Fibroblast of the aortic adventitia (primary cell): ENCODE results near the gene MDM2. TPM values are rescaled to one million over a fixed set of nuclear protein-coding genes. Genes with fewer than 3 reads are reported as not detected.

Source experiments
- DNase-seq: peaks from one replicate; pipeline ENCODE4 v3.0.0-alpha.2; 2010; ENCODE audit warnings: low read depth
- H3K4me3 ChIP-seq: 2 replicates; pipeline ENCODE4 v1.5.1; 2011; ENCODE audit warnings: low read depth, mild to moderate bottlenecking, control low read depth, low read length, moderate library complexity
- total RNA-seq: library from RNA; depleted of rRNA; stranded (reverse); fragments of >200 nt; gene quantifications from 2 replicates; pipeline ENCODE4 v1.2.3, GENCODE V29; 2012; ENCODE audit warnings: low replicate concordance
- TF ChIP-seq, protein P1 (sequence below): IDR thresholded peaks from 2 replicates; pipeline ENCODE4 v1.5.1; 2011; ENCODE audit warnings: mild to moderate bottlenecking, low read length, control low read depth, inconsistent platforms; ENCODE audit not compliant: insufficient read depth

The MDM2 gene
- total RNA-seq, 1 donor = 241 TPM

DNA sequence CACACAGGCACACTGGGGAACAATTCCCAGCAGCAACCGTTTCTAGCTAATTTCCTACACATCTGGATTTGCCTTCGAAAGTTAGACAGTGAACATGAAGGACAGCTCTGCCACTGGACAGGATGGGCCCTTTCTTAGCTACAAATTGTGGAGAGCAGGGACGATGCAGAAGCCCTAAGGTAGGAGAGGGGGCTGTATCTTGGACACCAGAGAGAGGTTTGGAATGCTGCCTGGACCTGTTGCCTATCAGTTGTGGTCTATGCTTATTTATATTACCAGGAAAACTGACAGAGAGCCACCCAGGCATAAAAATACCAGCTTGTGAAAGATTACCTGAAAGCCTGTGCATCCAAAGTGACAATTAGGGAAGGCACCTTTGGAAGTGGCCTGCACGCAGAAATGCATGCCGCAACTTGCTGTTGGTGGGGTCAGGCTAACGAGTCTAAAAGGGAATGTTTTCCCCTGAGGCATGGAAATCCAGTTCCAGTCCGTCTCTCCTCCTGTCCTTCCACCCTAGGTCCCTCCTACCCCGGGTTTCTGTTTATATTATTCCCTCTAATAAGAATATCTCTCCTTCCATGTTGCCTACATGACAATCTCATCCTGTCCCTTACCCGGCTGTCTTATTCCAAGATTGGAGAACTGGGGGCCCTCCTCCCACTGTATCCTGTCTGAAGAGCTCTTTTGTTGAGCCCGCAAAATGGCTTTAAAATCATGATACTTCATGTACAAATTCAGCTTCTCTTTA lies 60.2 kb downstream of the MDM2 start:
- TF ChIP-seq, protein P1, sequence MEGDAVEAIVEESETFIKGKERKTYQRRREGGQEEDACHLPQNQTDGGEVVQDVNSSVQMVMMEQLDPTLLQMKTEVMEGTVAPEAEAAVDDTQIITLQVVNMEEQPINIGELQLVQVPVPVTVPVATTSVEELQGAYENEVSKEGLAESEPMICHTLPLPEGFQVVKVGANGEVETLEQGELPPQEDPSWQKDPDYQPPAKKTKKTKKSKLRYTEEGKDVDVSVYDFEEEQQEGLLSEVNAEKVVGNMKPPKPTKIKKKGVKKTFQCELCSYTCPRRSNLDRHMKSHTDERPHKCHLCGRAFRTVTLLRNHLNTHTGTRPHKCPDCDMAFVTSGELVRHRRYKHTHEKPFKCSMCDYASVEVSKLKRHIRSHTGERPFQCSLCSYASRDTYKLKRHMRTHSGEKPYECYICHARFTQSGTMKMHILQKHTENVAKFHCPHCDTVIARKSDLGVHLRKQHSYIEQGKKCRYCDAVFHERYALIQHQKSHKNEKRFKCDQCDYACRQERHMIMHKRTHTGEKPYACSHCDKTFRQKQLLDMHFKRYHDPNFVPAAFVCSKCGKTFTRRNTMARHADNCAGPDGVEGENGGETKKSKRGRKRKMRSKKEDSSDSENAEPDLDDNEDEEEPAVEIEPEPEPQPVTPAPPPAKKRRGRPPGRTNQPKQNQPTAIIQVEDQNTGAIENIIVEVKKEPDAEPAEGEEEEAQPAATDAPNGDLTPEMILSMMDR = no peak
- DNase-seq = no peak

DNA sequence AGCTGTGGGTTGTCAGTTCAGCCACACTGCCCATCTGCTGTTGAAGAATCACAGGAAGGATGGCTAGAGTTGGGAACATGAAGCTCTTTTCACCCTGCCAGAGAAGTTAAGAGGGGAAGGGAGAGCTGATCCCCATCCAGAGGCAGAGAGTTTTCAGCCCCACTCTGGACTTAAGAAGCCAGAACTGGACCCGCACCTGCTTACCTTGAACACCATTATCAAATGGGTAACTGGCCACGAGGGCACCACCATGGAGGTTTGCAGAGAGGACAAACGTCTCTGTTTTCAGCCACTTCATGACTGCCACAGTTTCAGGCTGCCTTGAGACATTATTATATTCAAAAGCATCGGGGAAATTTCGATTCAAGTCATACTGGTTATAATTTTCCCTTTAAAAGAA lies 62.0 kb downstream of the MDM2 start:
- no peak for DNase-seq
- no peak overlapping the region for H3K4me3 ChIP-seq
- TF ChIP-seq, protein P1 = no peak

More for the DNA sequence above, 60.2 kb downstream of the MDM2 start:
- H3K4me3 ChIP-seq = no peak overlapping the region

DNA sequence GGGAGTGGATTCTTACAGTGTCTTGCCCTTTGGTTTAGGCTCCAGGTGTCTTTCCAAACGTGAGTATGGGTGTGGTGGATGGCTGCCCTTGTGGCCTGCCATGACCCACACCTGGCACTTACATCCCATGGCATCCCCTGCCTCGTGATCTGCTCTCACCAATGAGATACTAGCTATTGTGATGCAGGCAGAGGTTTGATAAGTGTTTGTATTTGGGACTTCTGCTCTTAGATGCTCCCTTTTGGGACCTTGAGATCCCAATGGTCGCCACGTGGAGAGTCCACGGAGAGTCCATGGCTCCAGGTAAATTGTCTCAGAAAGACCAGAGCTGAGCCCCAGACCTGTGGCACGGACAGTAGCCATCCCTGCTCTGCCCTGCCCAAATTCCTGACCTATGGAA lies 62.5 kb downstream of the MDM2 start:
- TF ChIP-seq, protein P1 = no peak
- no peak for DNase-seq
- no peak overlapping the region for H3K4me3 ChIP-seq

GRCh38 chr12:68871396-68871795 lies 63.4 kb downstream of the MDM2 start:
- DNase-seq = no peak
- no peak overlapping the region for H3K4me3 ChIP-seq
- TF ChIP-seq, protein P1 = no peak

GRCh38 chr12:68871921-68872320 lies 63.9 kb downstream of the MDM2 start:
- TF ChIP-seq, protein P1 = peak; percentile 35
- DNase-seq = peak; percentile 46
- H3K4me3 ChIP-seq = no peak overlapping the region

DNA sequence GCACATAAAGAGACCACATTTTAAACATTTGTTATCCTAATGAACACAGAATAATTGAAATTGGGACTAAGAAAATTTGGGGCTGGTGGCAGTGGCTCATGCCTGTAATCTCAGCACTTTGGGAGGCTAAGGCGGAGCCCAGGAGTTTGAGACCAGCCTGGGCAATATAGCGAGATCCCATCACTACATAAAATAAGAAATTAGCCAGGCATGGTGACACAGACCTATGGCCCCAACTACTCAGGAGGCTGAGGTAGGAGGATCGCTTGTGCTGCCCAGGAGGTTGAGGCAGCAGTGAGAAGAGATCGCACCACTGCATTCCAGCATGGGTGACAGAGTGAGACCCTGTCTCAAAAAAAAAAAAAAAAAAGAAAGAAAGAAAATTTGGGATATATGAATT lies 65.3 kb downstream of the MDM2 start:
- TF ChIP-seq, protein P1 = no peak
- DNase-seq = no peak
- no peak overlapping the region for H3K4me3 ChIP-seq

- DNase-seq = no peak
- H3K4me3 ChIP-seq = no peak overlapping the region
- TF ChIP-seq, protein P1 = no peak
Measured at GRCh38 chr12:68876461-68876860, 68.5 kb downstream of the MDM2 start.
